MM.1S (cell line): ENCODE measurements around the gene PIK3C2G.

ENCODE experiments used
- EZH2 ChIP-seq: fragments of 300-600 bp; sonication (generic); optimal IDR thresholded peaks from 2 replicates; pipeline ENCODE3; 2017; ENCODE audit warnings: low read depth, mild to moderate bottlenecking, antibody characterized with exemption, low read length, mixed read lengths
- TF ChIP-seq, protein P1 (sequence below): fragments of 300-600 bp; sonication (generic); IDR thresholded peaks from 2 replicates; pipeline ENCODE4 v1.5.1; 2016; ENCODE audit warnings: antibody characterized with exemption, low read length, mixed read lengths

DNA sequence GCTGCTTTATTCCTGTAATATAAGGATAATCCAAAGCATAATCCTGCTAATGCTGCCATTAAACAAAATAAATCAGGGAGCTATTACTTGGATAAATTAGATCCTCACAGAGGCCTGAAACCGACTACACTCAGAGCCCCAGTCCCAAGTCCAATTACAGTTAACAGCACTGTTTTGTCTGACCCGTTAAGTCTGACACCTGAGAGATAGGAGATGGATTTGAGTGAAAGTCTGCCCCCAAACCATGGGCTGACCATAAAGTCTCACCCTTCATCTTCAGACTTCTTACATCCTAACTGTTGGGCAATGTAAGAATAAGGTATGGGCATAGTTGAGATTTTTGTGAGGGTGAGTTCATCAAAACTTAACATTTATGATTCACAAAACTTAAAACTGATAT lies 294.8 kb downstream of the PIK3C2G start:
- TF ChIP-seq, protein P1, sequence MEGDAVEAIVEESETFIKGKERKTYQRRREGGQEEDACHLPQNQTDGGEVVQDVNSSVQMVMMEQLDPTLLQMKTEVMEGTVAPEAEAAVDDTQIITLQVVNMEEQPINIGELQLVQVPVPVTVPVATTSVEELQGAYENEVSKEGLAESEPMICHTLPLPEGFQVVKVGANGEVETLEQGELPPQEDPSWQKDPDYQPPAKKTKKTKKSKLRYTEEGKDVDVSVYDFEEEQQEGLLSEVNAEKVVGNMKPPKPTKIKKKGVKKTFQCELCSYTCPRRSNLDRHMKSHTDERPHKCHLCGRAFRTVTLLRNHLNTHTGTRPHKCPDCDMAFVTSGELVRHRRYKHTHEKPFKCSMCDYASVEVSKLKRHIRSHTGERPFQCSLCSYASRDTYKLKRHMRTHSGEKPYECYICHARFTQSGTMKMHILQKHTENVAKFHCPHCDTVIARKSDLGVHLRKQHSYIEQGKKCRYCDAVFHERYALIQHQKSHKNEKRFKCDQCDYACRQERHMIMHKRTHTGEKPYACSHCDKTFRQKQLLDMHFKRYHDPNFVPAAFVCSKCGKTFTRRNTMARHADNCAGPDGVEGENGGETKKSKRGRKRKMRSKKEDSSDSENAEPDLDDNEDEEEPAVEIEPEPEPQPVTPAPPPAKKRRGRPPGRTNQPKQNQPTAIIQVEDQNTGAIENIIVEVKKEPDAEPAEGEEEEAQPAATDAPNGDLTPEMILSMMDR: no peak
- no peak for TF ChIP-seq EZH2
